SJSA1 (cell line): ENCODE data around the gene SLC39A10. TPM values are rescaled to one million over a fixed set of nuclear protein-coding genes. Genes with fewer than 3 reads are reported as not detected.

Experiments
- DNase-seq, 2 experiments: peaks; one replicate each; pipeline ENCODE4 v3.0.0-alpha.2; 2015 to 2020; ENCODE audit warnings: low spot score in 2 of 2, low read depth in 1 of 2
- H3K27ac ChIP-seq: fragments of 250-450 bp; sonication (Bioruptor Pico); 2 replicates; pipeline ENCODE4 v1.5.1; 2020; ENCODE audit warnings: mild to moderate bottlenecking, moderate library complexity
- H3K27me3 ChIP-seq: fragments of 250-450 bp; sonication (Bioruptor Pico); replicated peaks from 2 replicates; pipeline ENCODE4 v1.5.1; 2020; ENCODE audit warnings: mild to moderate bottlenecking, moderate library complexity
- H3K36me3 ChIP-seq: fragments of 250-450 bp; sonication (Bioruptor Pico); 2 replicates; pipeline ENCODE4 v1.5.1; 2020; ENCODE audit warnings: mild to moderate bottlenecking
- H3K4me1 ChIP-seq: fragments of 250-450 bp; sonication (Bioruptor Pico); replicated peaks from 2 replicates; pipeline ENCODE4 v1.6.1; 2021; ENCODE audit warnings: mild to moderate bottlenecking
- H3K4me3 ChIP-seq: fragments of 250-450 bp; sonication (Bioruptor Pico); 2 replicates; pipeline ENCODE4 v1.5.1; 2020; ENCODE audit warnings: mild to moderate bottlenecking
- H3K9me3 ChIP-seq: fragments of 250-450 bp; sonication (Bioruptor Pico); replicated peaks from 2 replicates; pipeline ENCODE4 v1.5.1; 2020; ENCODE audit warnings: mild to moderate bottlenecking
- total RNA-seq: library from RNA; depleted of rRNA; stranded (reverse); fragments of >200 nt; shearing (Covaris generic); gene quantifications from 2 replicates; pipeline ENCODE4 v1.2.3, GENCODE V29; 2014

The SLC39A10 gene
- total RNA-seq, 1 experiment from 2014 or later: 16.0 TPM

DNA sequence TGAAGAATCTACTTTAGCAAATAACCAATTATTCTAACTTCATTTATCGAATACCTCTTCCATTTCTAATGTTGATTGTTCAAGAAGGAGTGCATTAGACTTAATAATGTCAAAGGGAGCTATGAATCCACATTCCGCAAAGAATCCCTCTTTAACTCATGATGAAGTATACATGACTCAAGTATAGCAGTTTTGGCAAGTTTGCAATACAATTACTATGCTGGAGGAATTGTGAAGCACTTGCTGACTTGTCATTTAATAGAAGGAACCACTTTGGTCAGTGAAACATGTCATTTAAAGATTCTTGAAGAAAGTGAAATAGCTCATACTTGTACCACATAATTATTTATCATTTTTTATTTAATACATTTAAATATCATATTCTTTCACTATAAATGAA is 125.1 kb downstream of the SLC39A10 start:
- H3K27me3 ChIP-seq: no peaks in the 10 kb centered on the region; the same call in 1 of the 2 replicates
- no peak for DNase-seq
- H3K36me3 ChIP-seq: no peaks in the 10 kb centered on the region
- H3K27ac ChIP-seq: no peak overlapping the region
- H3K4me3 ChIP-seq: no peak overlapping the region
- no peaks in the 10 kb centered on the region for H3K9me3 ChIP-seq
- no peaks in the 10 kb centered on the region for H3K4me1 ChIP-seq
